ENCODE measurements around the gene MRPS7.

GRCh38 chr17:75250009-75250471, 11.6 kb upstream of the MRPS7 start:
- no peak for TF ChIP-seq CTCF (IDR thresholded peaks at IDR 0.05)
- TF ChIP-seq POLR2AphosphoS5 (IDR thresholded peaks at IDR 0.05), result no peak
- TF ChIP-seq EP300 (IDR thresholded peaks at IDR 0.05), result no peak
